HG02840 (cell line): ENCODE data around the gene GSE1.

Source experiments
- ATAC-seq: cut with Tn5 transposase; IDR thresholded peaks from one replicate; pipeline ENCODE4 v1.9.1; 2021; ENCODE audit warnings: mild to moderate bottlenecking, moderate library complexity, moderate number of reproducible peaks; ENCODE audit not compliant: unreplicated experiment, low FRiP score

Gene GSE1

DNA sequence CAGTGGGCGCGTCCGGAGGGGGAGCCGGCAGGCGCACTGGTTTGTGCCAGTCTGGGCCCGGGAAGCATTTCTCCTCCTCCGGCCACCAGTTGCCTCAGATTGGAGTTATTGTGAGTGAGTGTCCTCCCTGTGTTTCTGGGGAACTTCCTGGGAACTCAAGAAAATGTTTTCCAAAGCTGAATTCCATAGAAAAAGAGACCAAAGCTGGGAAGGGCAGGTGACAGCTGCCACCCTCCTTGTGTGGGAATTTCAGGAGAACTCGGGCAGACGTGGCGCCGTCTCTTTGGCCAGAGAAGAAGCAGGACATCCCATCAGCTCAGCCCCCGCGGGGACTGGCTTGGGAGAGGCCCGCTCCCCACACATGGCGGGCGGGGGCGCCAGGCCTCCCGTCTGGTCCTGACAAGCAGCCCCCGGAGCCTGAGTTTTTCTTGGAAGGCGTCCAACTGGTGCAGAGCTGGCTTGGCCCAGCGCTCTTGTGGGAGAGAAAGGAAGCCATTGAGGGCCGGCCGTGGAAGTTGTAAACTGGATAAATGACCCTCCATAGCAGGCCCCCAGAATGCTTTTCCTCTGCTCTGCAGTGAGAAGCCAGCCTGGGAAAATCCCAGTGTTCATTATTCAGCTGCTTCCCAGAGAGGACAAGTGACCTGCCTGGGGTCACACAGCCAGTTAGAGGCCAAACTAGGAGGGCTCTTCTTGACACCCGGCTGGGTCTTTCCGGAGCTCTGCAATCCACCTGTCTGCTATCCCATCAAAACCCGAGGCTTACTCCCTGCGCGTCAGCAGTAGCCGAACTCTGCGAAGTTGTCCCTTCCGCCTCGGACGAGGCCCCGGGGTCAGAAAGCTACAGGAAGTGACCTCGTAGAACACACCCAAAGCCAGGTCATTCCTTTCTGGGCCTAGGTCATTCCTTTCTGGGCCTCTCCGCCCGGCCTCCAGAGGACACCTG, 39.2 kb upstream of the GSE1 start:
- ATAC-seq, result no peak

DNA sequence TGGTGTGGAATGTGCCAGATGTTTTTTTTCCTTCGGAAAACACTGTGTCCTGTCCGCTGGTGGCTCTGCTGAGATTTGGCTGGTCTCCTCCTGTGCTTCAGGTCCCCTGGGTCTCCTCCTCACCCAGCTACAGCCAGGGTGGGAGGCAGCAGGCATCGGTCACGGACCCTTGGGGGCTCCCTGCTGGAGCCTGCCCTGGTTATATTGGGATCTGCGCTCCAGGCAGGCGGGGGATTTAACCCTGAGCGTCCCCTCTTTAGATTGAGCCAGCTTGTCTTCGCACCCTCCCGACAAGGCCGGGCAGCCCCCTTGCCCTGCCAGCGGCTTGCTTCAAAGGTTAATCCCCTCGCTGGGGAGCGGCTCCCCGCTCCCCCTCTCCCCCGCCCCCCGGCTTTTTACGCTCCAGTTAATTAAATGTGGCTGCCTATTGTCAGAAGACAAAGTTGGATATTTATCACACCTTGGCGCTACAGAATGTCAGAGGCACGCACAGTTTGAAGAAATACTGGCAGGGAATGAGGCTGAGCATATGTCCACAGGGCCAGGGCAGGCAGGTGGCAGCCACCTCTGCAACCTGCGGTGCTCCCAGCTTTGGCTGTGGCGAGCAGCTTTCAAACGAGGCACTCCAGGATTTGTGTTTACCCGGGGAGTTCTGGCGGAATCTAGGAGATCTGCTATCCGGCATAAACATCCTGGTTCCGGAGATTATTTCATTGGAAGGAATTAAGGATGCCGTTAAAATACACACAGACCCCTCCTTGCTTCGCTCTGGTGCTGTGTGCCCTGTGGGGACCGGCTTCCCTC, 38.2 kb upstream of the GSE1 start:
- no peak for ATAC-seq

DNA sequence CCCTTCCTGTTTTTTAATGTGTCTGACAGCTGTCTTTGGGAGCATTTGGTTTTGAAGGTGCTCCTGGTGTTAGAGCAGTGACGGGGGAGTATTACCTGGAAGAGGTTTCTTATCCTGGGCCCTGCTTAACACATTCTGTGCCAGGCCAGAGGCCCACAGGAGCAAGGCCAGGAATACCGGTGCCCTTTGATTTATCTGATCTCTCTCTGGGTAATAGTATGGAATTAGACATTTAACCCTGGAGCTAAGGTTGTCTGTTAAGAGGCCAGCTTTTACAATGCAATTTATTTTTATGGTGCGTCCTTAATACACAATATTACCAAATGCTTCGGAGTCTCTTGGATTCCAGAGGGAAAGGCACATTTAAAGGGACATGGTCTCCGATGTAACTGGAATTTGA, 37.2 kb upstream of the GSE1 start:
- no peak for ATAC-seq

DNA sequence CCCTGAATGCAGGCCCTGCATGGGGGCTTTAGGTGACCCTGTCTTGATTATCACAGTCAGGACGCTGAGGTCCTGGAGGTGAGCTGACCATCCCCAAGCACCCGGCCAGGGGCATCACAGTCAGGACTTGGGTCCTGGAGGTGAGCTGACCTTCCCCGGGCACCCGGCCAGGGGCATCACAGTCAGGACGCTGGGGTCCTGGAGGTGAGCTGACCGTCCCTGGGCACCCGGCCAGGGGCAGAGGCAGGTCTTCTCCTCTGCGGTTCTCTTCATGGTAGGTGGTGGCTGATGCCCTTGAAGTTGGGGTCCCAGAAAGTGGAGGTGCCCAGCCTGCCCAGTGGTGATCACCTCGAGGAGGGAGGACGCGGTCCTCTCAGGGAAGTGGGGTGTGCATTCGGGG, 36.2 kb upstream of the GSE1 start:
- no peak for ATAC-seq

DNA sequence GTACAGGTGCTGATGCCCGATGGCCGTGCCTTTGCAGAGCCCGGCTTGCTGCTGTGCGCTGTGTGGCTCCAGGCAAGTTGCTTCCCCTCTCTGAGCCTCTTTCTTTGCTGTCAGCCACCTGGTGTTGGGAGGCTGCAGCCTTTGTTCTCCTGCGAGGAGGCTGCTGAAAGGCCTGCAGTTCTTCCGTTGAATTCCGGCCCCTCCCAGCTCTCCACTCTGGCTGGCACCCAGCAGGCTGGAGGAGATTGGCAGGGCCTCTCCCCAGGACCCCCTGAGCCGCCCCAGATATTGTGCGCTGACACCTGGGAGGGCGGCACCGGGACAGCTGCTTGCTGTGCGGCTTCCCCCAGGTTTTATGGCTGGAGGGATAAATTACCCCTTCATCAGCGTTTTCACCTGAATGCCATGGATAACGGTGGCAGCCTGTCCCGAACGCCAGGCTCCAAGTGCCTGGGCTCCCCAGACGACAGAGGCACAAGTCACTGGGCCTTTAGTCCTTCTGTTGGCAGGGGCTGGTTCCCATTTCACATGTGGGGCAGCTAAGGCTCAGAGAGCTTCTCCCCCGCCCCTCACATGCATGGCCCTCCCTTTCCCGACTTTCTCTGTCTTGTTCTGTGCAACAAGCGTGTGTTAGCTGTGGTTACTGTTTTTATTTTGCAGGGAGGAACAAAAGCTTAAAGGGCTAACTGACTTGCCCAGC, 35.1 kb upstream of the GSE1 start:
- no peak for ATAC-seq

DNA sequence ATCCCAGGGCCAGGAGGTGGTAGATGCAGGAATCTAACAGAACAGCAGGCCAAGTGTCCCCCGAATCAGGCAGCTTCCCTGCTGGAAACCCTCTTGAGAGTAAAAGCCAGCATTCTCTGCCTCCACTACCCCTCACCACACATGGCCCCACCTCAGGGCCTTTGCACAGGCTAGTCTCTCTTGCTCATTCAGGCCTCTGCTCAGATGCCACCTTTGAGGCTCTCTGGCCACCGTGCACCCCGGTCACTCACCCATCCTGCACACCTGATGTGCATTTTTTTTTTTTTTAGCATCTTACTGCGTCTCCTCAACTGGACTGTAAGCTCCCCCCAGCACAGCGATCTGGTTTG, 34.5 kb upstream of the GSE1 start:
- no peak for ATAC-seq

DNA sequence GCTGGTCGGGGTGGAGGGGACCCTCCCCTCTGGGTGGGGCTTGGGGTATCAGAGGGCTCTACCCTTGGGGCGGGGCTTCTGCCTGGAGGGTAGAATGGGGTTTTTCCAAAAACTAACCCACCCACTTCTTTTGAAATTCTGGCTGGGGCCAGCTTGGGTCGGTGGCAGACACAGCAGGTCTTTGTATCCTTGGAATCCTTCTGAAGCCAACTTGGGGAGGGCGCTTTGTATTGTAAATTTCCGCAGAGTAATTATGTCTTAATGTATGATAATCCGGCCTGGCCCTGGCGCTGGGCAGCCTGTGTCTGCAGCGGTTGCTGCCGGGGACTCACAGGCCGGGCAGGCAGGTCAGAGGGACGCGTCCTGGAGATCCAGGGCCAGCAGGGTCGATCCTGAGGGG, 33.9 kb upstream of the GSE1 start:
- no peak for ATAC-seq

DNA sequence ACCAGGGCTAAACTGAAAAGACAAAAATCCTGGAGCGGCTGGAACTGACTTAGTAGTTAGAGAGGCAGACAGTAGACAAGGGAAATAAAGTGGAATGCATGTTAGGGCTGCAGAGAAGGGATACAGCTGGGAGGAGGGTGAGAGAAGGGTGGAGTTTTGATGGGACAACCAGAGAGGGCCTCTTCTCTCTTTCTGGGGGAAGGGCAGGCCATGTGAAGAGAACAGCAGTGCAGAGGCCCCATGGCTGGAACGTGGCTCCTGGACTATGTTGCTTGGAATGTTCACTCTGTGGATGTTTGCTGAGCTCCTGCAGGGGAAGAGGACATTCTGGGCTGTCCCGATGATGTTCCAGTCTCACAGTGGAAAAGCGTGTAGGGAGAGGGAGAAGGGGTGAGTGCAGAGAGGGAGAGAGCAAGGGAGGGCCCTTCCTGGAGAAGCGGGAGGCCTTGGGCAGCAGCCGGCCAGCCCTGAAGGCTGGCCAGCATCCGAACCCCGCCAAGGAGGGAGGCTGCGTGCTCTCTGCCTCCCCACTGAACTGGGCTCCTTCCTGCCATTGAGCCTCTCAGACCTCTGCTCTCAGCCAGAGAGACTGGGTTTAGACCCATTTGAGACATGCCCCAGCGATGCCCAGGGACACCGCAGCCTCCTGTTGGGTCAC, 33.1 kb upstream of the GSE1 start:
- no peak for ATAC-seq

DNA sequence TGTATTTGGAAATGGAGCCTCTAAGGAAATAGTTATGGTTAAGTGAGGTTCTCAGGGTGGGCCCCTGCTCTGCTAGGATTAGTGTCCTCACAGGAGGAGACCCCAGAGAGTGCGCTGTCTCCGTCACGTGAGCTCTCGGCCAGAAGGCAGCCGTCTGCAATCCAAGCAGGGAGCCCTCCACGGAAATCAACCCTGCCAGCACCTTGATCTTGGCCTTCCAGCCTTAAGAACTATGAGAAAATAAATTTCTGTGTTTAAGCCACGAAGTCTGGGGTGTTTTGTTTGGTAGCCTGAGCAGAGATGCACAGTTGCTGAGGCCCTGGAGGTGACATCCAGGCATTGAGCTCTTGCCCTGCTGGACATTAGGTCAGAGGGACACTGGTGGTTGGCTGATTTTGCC, 32.4 kb upstream of the GSE1 start:
- ATAC-seq, result no peak

DNA sequence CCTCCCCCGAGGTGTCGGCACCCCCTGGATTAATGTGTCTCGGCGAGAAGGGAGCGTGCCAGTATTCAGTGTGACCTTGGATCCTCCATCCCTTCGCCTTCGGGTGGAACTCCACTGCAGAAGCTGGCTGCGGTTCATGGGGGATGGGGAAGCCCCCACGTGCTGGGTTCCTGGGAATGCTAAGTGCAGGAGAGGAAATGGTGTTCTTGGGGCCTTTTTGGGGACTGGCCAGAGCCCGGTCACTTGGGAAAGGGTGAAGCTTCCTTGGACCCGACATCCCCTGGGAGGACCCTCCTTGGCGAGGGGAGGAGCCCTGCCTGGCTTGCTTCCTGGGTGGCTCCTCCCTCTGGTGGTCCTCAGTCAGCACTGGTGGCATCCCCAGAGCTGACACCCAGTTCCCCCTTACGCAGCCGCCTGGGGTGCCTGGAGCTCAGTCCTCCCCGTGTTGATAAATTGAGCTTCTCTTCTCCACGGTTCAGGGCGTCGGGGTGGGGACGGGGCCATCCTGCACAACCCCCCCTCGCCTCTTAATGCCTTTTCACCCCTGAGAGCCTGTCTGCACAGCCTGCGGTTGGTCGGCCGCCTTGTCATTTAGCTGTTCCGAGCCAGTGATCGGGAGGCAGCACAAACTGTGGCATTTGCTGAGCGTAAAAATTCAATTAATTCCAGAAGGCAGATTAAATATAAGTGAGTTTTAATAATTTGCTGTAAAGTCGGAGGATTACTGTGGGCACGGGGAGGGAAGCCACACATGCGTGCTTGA, 30.7 kb upstream of the GSE1 start:
- ATAC-seq, result no peak

DNA sequence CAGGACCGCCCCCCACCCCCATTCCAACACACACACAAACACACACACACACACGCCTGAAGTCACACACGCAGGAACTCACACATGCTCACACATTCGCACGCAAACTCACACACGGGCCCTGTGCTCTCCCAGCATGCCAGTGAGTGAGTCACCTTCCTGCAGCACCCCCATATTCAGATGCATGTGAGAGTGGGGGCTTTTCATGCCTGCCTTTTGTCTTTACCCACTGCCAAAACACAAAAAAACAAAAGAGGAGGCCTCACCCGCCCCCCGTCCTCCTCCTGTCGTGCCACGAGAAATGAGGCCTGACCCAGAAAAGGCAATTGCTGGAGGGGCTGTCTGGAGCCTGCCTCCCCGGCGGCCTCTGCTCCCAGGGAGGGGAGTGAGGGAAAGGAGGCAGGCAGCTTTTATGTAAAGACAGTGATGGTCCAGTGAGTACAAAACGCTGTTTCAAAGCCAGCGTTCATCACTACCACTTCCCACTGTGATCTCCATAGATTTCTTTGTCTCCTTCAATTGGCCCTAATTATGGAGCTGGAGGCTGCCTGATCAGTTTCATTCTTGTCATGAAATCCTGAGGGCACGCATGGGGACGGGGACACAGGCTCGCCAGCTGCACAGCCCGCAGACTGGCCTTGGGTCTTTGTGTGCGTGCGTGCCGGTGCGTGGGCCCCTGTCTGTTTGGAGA, 29.5 kb upstream of the GSE1 start:
- ATAC-seq, result no peak

DNA sequence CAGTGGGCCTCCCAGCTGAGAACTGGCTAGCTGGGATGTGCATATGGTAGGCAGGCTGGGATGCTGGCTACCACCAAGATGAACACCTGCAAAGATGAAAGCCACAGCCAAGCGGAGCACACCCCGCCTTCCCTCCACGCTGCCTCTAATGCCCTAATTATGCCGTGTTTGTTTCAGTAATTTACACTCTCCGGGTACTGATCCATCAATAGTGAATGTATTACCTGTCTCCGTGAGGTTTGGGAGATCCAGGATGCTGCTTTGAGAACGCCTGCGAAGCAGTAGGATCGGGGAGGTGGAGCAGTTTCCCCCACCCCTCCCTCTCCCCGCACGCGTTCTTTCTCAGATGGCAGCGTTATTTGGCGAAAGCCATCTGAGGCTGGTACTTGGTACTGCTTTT, 28.9 kb upstream of the GSE1 start:
- no peak for ATAC-seq

DNA sequence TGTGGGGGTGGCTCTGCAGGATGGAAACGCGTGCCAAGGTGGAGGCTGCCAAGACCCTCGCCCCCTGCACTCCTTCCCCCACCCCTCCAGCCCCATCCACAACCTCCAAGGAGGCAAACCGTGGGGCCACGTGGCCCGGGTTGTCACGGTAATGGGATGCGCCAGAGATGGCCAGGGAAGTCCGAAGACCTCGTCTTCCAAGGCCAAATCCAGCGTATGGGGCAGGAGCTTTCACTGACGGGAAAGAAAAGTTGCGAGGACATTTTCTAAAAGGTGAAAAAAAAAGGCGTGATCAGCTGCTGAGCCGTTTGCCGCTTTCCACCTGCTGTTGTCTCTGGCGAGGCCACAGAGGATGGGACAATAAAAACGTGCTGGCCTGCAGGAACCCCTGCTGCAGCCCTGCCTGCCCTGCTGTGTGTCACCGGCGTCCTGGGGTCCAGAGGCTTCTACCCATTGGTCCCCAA, 28.3 kb upstream of the GSE1 start:
- no peak for ATAC-seq

DNA sequence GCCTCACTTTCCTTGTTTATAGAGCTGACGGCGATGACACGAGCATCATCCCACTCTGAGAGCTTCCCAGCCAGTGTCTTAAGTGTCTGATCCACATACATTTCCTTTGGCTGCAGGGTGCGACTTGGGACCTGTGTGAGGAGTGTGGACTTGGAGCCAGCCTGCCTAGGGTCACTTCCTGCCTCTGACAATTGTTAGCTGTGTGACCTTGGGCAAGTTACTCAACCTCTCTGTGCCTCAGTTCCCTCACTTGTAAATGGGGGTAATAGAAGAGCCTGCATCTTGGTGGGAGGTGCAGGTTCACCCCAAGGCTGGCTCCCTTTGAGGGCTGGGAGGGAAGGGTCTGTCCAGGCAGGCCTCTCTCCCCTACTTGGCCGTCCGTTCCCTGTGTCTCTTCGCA, 27.4 kb upstream of the GSE1 start:
- no peak for ATAC-seq

DNA sequence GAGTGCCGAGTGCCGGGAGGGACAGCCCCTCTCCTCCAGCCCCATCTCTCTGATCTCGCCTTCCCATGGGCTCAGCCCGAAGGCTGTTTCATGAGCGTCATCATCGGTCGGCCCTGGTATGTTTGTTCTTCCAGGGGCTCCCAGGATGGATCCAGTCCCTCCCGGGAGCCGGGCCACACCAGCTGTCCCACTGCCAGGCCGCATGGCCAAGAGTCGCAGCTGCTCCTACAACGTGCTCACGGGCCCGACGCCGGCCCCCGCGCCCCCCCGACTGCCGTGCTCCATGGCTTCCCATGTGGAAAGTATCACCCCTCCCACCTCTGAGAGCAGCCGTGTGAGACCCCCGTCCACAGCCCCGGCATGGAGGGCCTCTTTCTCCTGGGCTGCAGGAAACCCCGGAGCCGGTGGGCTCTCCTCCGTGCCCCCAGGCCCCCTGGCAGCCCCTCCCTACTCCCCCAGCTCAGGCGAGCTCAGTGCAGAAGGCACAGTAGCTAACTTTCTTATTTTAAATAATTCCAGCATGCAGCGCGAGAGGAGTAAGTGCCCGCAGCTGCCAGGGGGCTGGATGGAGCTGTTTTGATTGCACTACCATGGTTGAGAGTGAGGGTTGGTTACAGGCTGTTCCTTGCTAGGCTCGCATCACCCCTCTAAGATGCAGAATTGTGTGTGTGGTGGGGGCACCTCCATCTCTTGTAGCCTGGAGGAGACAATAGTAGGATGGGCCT, 26.6 kb upstream of the GSE1 start:
- ATAC-seq, result no peak

DNA sequence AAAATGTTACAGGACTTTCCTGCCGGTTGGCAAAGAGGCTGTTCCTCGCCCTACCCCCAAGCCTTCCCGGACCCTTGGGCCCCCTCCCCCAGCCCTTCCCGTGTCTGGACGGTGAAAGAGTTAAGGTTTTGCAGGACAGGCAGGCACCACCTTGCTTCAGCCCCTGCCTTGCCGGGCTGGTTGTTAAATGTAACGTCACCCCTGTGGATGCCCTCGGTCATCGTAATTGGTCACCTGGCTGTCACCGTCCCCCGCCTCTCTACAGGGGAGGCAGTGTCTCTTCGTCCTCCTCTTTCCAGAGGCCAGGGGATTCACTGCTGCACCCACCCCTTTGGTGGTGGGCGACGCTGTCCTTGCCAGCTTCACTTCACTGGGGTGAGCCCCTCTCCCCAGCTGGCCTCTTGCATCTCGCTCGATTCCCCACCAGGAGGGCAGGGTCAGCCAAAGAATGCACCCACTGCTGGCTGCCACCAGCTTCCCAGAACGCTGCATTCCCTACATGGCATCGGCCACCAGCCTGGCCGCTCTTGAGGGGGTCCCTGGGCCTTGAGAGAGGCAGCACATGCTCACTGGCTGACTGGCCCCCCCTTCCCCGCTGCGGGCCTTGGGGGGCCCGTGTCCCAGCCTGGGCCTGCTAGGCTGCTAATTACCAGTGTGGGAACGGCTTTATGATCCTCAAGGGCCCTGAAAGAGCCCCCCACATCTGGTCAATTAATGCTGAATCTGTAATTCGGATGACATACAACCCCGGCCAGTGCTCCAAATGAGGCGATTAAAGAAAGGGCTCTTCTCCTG, 25.2 kb upstream of the GSE1 start:
- ATAC-seq, result no peak

DNA sequence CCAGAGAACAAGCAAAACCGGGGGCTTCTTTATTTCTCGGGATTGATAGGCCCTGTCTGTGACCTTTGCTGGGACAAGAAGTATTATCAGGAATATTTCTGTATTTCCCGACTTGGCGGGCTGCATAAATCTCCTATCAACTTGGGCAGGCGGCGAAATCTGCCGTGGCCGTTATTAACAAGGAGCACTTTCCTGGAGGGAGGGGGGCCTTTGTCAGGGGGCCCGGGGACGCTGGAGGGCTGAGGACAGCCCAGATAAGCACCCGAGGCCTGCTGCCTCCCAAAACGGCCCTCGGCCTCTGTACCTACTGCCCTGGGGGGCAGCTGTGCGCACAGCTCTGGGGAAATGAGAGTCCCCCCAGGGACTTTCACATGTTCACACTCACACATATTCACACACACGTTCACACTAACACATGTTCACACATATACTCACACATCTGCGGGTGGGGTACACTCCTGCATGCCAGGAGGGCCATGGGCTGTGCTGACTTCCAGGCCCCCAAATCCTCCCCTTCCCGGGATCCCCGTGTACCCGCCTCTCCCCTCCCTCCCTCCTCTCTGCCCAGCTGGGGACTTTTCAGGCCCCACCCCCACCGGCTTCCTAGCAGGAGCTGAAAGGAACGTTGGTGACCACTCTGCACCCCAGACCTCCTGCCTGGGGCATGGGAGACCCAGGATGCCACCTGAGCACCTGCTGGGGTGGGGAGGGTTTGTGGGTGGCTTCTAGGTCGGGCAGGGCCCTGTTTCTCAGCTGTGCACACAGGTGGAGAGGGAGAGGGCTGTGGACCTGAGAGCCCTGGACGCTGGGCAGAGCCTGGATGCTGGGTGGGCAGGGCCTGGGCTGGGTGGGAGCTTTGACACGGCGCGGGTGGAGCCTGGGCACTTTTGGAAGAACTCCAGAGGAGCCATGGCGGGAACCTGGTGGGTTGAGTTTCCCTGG, 24.3 kb upstream of the GSE1 start:
- no peak for ATAC-seq
